Measurements from ENCODE around the gene SIRPB2. TPM values are rescaled to one million over a fixed set of nuclear protein-coding genes. Genes with fewer than 3 reads are reported as not detected.
A peak's percentile ranks its signal among the peaks of the same experiment; 100 is the strongest.

SIRPB2 gene
- total RNA-seq, 4 donors from 2014 or later = 0.94 to 6.2 (median 1.5) TPM

GRCh38 chr20:1505871-1506270 is 14.7 kb upstream of the SIRPB2 start:
- no peak overlapping the region for H3K4me3 ChIP-seq
- H3K27me3 ChIP-seq = no peaks in the 10 kb centered on the region
- H3K27ac ChIP-seq = no peak overlapping the region
- H3K4me1 ChIP-seq = no peaks in the 10 kb centered on the region
- H3K9me3 ChIP-seq = no peaks in the 10 kb centered on the region
- no peak for TF ChIP-seq CTCF (IDR thresholded peaks at IDR 0.05 in 4 of 5, conservative IDR thresholded peaks at IDR 0.05 in 1 of 5)
- TF ChIP-seq POLR2A (IDR thresholded peaks at IDR 0.05) = no peak
- intact Hi-C loops (cut with DNase I; ENCODE audit: low total_unique reads) (no loop called here), in situ Hi-C loops (cut with MboI; ENCODE audit: low sequenced_read_pairs in 4 of 4) (no loop called here)
- ATAC-seq = no peak
- no peak for DNase-seq
- H3K36me3 ChIP-seq = no peaks in the 10 kb centered on the region

GRCh38 chr20:1505361-1505760 is 14.1 kb upstream of the SIRPB2 start:
- H3K36me3 ChIP-seq = no peaks in the 10 kb centered on the region
- DNase-seq (no peak), ATAC-seq (no peak)
- H3K27ac ChIP-seq = no peak overlapping the region
- intact Hi-C loops (cut with DNase I; ENCODE audit: low total_unique reads) (no loop called here), in situ Hi-C loops (cut with MboI; ENCODE audit: low sequenced_read_pairs in 4 of 4) (no loop called here)
- no peaks in the 10 kb centered on the region for H3K9me3 ChIP-seq
- H3K4me1 ChIP-seq = no peaks in the 10 kb centered on the region
- H3K4me3 ChIP-seq = no peak overlapping the region
- no peaks in the 10 kb centered on the region for H3K27me3 ChIP-seq
- TF ChIP-seq CTCF (IDR thresholded peaks at IDR 0.05 in 4 of 5, conservative IDR thresholded peaks at IDR 0.05 in 1 of 5) = no peak
- TF ChIP-seq POLR2A (IDR thresholded peaks at IDR 0.05) = no peak

- H3K4me3 ChIP-seq = no peak overlapping the region
- H3K36me3 ChIP-seq = no peaks in the 10 kb centered on the region
- peak; percentile 35 to 36 for DNase-seq
- H3K27ac ChIP-seq = no peak overlapping the region
- TF ChIP-seq POLR2A (IDR thresholded peaks at IDR 0.05) (no peak), CTCF (IDR thresholded peaks at IDR 0.05 in 4 of 5, conservative IDR thresholded peaks at IDR 0.05 in 1 of 5) (peak; percentile 29 to 65 (median 53))
- ATAC-seq = peak; percentile 54 to 70
- no peaks in the 10 kb centered on the region for H3K4me1 ChIP-seq
- intact Hi-C loops (cut with DNase I; ENCODE audit: low total_unique reads) = no loop called here
- H3K9me3 ChIP-seq = no peaks in the 10 kb centered on the region
- no peaks in the 10 kb centered on the region for H3K27me3 ChIP-seq
- in situ Hi-C loops (cut with MboI; ENCODE audit: low sequenced_read_pairs in 4 of 4) = no loop called here
Observed at GRCh38 chr20:1503564-1504227, 12.5 kb upstream of the SIRPB2 start.

- H3K27ac ChIP-seq = no peak overlapping the region
- H3K4me1 ChIP-seq = no peaks in the 10 kb centered on the region
- ATAC-seq (no peak), DNase-seq (no peak)
- in situ Hi-C loops (cut with MboI; ENCODE audit: low sequenced_read_pairs in 4 of 4) = no loop called here
- no peak overlapping the region for H3K4me3 ChIP-seq
- TF ChIP-seq CTCF (IDR thresholded peaks at IDR 0.05 in 4 of 5, conservative IDR thresholded peaks at IDR 0.05 in 1 of 5) = no peak
- TF ChIP-seq POLR2A (IDR thresholded peaks at IDR 0.05) = no peak
- H3K36me3 ChIP-seq = no peaks in the 10 kb centered on the region
- peaks cover 0 to 3% (median 0%) of the 10 kb centered on the region in 3 donors for H3K27me3 ChIP-seq
- intact Hi-C loops (cut with DNase I; ENCODE audit: low total_unique reads) = no loop called here
- no peaks in the 10 kb centered on the region for H3K9me3 ChIP-seq
Observed at GRCh38 chr20:1500496-1500895, 9.3 kb upstream of the SIRPB2 start.
